Measurements from ENCODE around the gene STAG2.

Gene STAG2

GRCh38 chrX:123989235-123989634 lies 27.7 kb downstream of the STAG2 start:
- TF ChIP-seq CTCF (IDR thresholded peaks at IDR 0.05; ENCODE audit: borderline replicate concordance, insufficient read depth, low read depth, low read length) = no peak
- H3K4me3 ChIP-seq (ENCODE audit: low read depth, low read length) = no peak overlapping the region

- no peak overlapping the region for H3K4me3 ChIP-seq (ENCODE audit: low read depth, low read length)
- no peak for TF ChIP-seq CTCF (IDR thresholded peaks at IDR 0.05; ENCODE audit: borderline replicate concordance, insufficient read depth, low read depth, low read length)
Observed at GRCh38 chrX:123990169-123990568, 28.7 kb downstream of the STAG2 start.

- no peak for TF ChIP-seq CTCF (IDR thresholded peaks at IDR 0.05; ENCODE audit: borderline replicate concordance, insufficient read depth, low read depth, low read length)
Observed at GRCh38 chrX:123990602-123991001, 29.1 kb downstream of the STAG2 start.

GRCh38 chrX:123993326-123993725 lies 31.8 kb downstream of the STAG2 start:
- H3K4me3 ChIP-seq (ENCODE audit: low read depth, low read length) = no peak overlapping the region

More at GRCh38 chrX:123990602-123991001, 29.1 kb downstream of the STAG2 start:
- no peak overlapping the region for H3K4me3 ChIP-seq (ENCODE audit: low read depth, low read length)

GRCh38 chrX:123993904-123994635 lies 32.6 kb downstream of the STAG2 start:
- TF ChIP-seq CTCF (IDR thresholded peaks at IDR 0.05; ENCODE audit: borderline replicate concordance, insufficient read depth, low read depth, low read length) = no peak
- no peak overlapping the region for H3K4me3 ChIP-seq (ENCODE audit: low read depth, low read length)

More at GRCh38 chrX:123993326-123993725, 31.8 kb downstream of the STAG2 start:
- no peak for TF ChIP-seq CTCF (IDR thresholded peaks at IDR 0.05; ENCODE audit: borderline replicate concordance, insufficient read depth, low read depth, low read length)

GRCh38 chrX:123994730-123995129 lies 33.2 kb downstream of the STAG2 start:
- H3K4me3 ChIP-seq (ENCODE audit: low read depth, low read length) = no peak overlapping the region
- no peak for TF ChIP-seq CTCF (IDR thresholded peaks at IDR 0.05; ENCODE audit: borderline replicate concordance, insufficient read depth, low read depth, low read length)

- no peak for TF ChIP-seq CTCF (IDR thresholded peaks at IDR 0.05; ENCODE audit: borderline replicate concordance, insufficient read depth, low read depth, low read length)
- no peak overlapping the region for H3K4me3 ChIP-seq (ENCODE audit: low read depth, low read length)
Observed at GRCh38 chrX:124001581-124001980, 40.1 kb downstream of the STAG2 start.

Data from GM12875 (cell line).